GM21723 (cell line): ENCODE results near the gene ALOX5.

Source experiments
- ATAC-seq: cut with Tn5 transposase; IDR thresholded peaks from one replicate; pipeline ENCODE4 v1.9.1; 2021; ENCODE audit warnings: mild to moderate bottlenecking, moderate library complexity; ENCODE audit not compliant: unreplicated experiment

Gene ALOX5

GRCh38 chr10:45441239-45442190, 67.5 kb downstream of the ALOX5 start:
- ATAC-seq, result no peak

- ATAC-seq, result no peak
Observed at GRCh38 chr10:45442251-45442650, 68.2 kb downstream of the ALOX5 start.

GRCh38 chr10:45442662-45443061, 68.6 kb downstream of the ALOX5 start:
- no peak for ATAC-seq

- no peak for ATAC-seq
Observed at GRCh38 chr10:45443101-45444009, 69.3 kb downstream of the ALOX5 start.

- ATAC-seq, result no peak
Observed at GRCh38 chr10:45444022-45444421, 70.0 kb downstream of the ALOX5 start.

GRCh38 chr10:45444976-45445898, 71.2 kb downstream of the ALOX5 start:
- ATAC-seq, result no peak

GRCh38 chr10:45446858-45447257, 72.8 kb downstream of the ALOX5 start:
- no peak for ATAC-seq

- no peak for ATAC-seq
Observed at GRCh38 chr10:45447416-45447815, 73.4 kb downstream of the ALOX5 start.

- no peak for ATAC-seq
Observed at GRCh38 chr10:45450866-45451265, 76.8 kb downstream of the ALOX5 start.

- ATAC-seq, result no peak
Observed at GRCh38 chr10:45451407-45451806, 77.4 kb downstream of the ALOX5 start.

GRCh38 chr10:45452268-45452667, 78.3 kb downstream of the ALOX5 start:
- no peak for ATAC-seq

GRCh38 chr10:45452743-45453452, 78.9 kb downstream of the ALOX5 start:
- ATAC-seq, result no peak

GRCh38 chr10:45453639-45454255, 79.7 kb downstream of the ALOX5 start:
- peak; percentile 74 for ATAC-seq

GRCh38 chr10:45454262-45454661, 80.2 kb downstream of the ALOX5 start:
- ATAC-seq, result no peak

GRCh38 chr10:45454859-45455258, 80.8 kb downstream of the ALOX5 start:
- ATAC-seq, result no peak

GRCh38 chr10:45456233-45456632, 82.2 kb downstream of the ALOX5 start:
- ATAC-seq, result no peak

- ATAC-seq, result no peak
Observed at GRCh38 chr10:45456822-45457221, 82.8 kb downstream of the ALOX5 start.

GRCh38 chr10:45457487-45457886, 83.5 kb downstream of the ALOX5 start:
- ATAC-seq, result no peak

- peak; percentile 50 for ATAC-seq
Observed at GRCh38 chr10:45460235-45460878, 86.3 kb downstream of the ALOX5 start.
